Measurements from ENCODE around the gene TOR1AIP1.

TOR1AIP1 gene

GRCh38 chr1:179860652-179861051, 21.4 kb upstream of the TOR1AIP1 start:
- ATAC-seq (ENCODE audit: insufficient read depth, low read depth), result no peak
- TF ChIP-seq EZH2 (IDR thresholded peaks at IDR 0.05; ENCODE audit: borderline replicate concordance, low read depth, low read length, severe bottlenecking), result no peak
- no peak for TF ChIP-seq CTCF (IDR thresholded peaks at IDR 0.05; ENCODE audit: borderline replicate concordance, extremely low read depth, low read length, poor library complexity, severe bottlenecking)
- no peak overlapping the region for H3K27ac ChIP-seq (ENCODE audit: low read length)
- peaks cover 5% of the 10 kb centered on the region; the same call in 1 of the 2 replicates for H4K20me1 ChIP-seq (ENCODE audit: insufficient read depth, low read length)
- no peak for DNase-seq
- no peaks in the 10 kb centered on the region for H3K9me3 ChIP-seq (ENCODE audit: insufficient read depth, low read length, severe bottlenecking)
- no peak overlapping the region for H2AFZ ChIP-seq (ENCODE audit: low read depth, low read length)
- peaks cover 66% of the 10 kb centered on the region for H3K36me3 ChIP-seq (ENCODE audit: insufficient read depth, low read length)
- H3K9ac ChIP-seq (ENCODE audit: low read depth, low read length), result no peak overlapping the region
- H3K4me1 ChIP-seq (ENCODE audit: insufficient read depth, low read length), result no peaks in the 10 kb centered on the region
- no peak overlapping the region for H3K4me3 ChIP-seq (ENCODE audit: low read depth in 1 of 2, low read length in 2 of 2)
- H3K27me3 ChIP-seq (ENCODE audit: insufficient read depth, low read length, poor library complexity), result no peaks in the 10 kb centered on the region
- H3K4me2 ChIP-seq (ENCODE audit: insufficient read depth, low read length), result no peak overlapping the region
- H3K79me2 ChIP-seq (ENCODE audit: insufficient read depth, low read length), result peaks cover 16% of the 10 kb centered on the region

- peaks cover 49% of the 10 kb centered on the region for H3K79me2 ChIP-seq (ENCODE audit: insufficient read depth, low read length)
Measured at GRCh38 chr1:179865377-179865776, 16.7 kb upstream of the TOR1AIP1 start.

GRCh38 chr1:179866616-179867015, 15.5 kb upstream of the TOR1AIP1 start:
- H3K27ac ChIP-seq (ENCODE audit: low read length), result no peak overlapping the region
- no peaks in the 10 kb centered on the region for H3K4me1 ChIP-seq (ENCODE audit: insufficient read depth, low read length)
- no peaks in the 10 kb centered on the region for H3K27me3 ChIP-seq (ENCODE audit: insufficient read depth, low read length, poor library complexity)
- no peak for TF ChIP-seq EZH2 (IDR thresholded peaks at IDR 0.05; ENCODE audit: borderline replicate concordance, low read depth, low read length, severe bottlenecking)
- no peak for TF ChIP-seq CTCF (IDR thresholded peaks at IDR 0.05; ENCODE audit: borderline replicate concordance, extremely low read depth, low read length, poor library complexity, severe bottlenecking)
- H2AFZ ChIP-seq (ENCODE audit: low read depth, low read length), result no peak overlapping the region
- no peak for ATAC-seq (ENCODE audit: insufficient read depth, low read depth)
- no peak for DNase-seq
- no peak overlapping the region for H3K4me3 ChIP-seq (ENCODE audit: low read depth in 1 of 2, low read length in 2 of 2)
- peaks cover 61% of the 10 kb centered on the region for H3K79me2 ChIP-seq (ENCODE audit: insufficient read depth, low read length)
- H3K36me3 ChIP-seq (ENCODE audit: insufficient read depth, low read length), result peaks cover 74% of the 10 kb centered on the region
- no peak overlapping the region for H3K4me2 ChIP-seq (ENCODE audit: insufficient read depth, low read length)
- no peaks in the 10 kb centered on the region for H3K9me3 ChIP-seq (ENCODE audit: insufficient read depth, low read length, severe bottlenecking)
- H3K9ac ChIP-seq (ENCODE audit: low read depth, low read length), result no peak overlapping the region
- peaks cover 7% of the 10 kb centered on the region; the same call in 1 of the 2 replicates for H4K20me1 ChIP-seq (ENCODE audit: insufficient read depth, low read length)

More at GRCh38 chr1:179865377-179865776, 16.7 kb upstream of the TOR1AIP1 start:
- Histone ChIP-seq H3K4me2 (ENCODE audit: insufficient read depth, low read length) (no peak overlapping the region), H3K9ac (ENCODE audit: low read depth, low read length) (no peak overlapping the region), H3K27ac (ENCODE audit: low read length) (no peak overlapping the region), H3K36me3 (ENCODE audit: insufficient read depth, low read length) (peaks cover 82% of the 10 kb centered on the region), H4K20me1 (ENCODE audit: insufficient read depth, low read length) (peaks cover 7% of the 10 kb centered on the region; the same call in 1 of the 2 replicates), H3K27me3 (ENCODE audit: insufficient read depth, low read length, poor library complexity) (no peaks in the 10 kb centered on the region), H2AFZ (ENCODE audit: low read depth, low read length) (no peak overlapping the region), H3K9me3 (ENCODE audit: insufficient read depth, low read length, severe bottlenecking) (no peaks in the 10 kb centered on the region), H3K4me3 (ENCODE audit: low read depth in 1 of 2, low read length in 2 of 2) (no peak overlapping the region), H3K4me1 (ENCODE audit: insufficient read depth, low read length) (no peaks in the 10 kb centered on the region)
- DNase-seq (no peak), ATAC-seq (ENCODE audit: insufficient read depth, low read depth) (no peak)
- no peak for TF ChIP-seq CTCF (IDR thresholded peaks at IDR 0.05; ENCODE audit: borderline replicate concordance, extremely low read depth, low read length, poor library complexity, severe bottlenecking)
- TF ChIP-seq EZH2 (IDR thresholded peaks at IDR 0.05; ENCODE audit: borderline replicate concordance, low read depth, low read length, severe bottlenecking), result no peak

Measured in DND-41 (cell line).